Trophoblast cell (in vitro differentiated cells and primary cell): ENCODE results near the gene MYO5A.
"Not testable (repeated sequence)": the region's sequence is repeated elsewhere in the genome, so short reads cannot be mapped to it uniquely, and the experiment has no call there.

ENCODE experiments used
- DNase-seq, 2 donors: peaks; one replicate each; pipeline ENCODE4 v3.0.0-alpha.2; 2016
- H2AFZ ChIP-seq: 2 replicates; pipeline ENCODE4 v1.6.1; 2013; ENCODE audit warnings: low read length, moderate library complexity, mild to moderate bottlenecking; ENCODE audit not compliant: insufficient read depth, poor library complexity
- H2AK5ac ChIP-seq: 2 replicates; pipeline ENCODE4 v1.6.1; 2013; ENCODE audit warnings: mild to moderate bottlenecking, low read length
- H2BK120ac ChIP-seq: 2 replicates; pipeline ENCODE4 v1.6.1; 2013; ENCODE audit warnings: low read length, mild to moderate bottlenecking, moderate library complexity; ENCODE audit not compliant: insufficient read depth, poor library complexity
- H2BK12ac ChIP-seq: 2 replicates; pipeline ENCODE4 v1.6.1; 2013; ENCODE audit warnings: mild to moderate bottlenecking, low read length, moderate library complexity
- H2BK5ac ChIP-seq: 2 replicates; pipeline ENCODE4 v1.6.1; 2013; ENCODE audit warnings: low read length, low read depth, moderate library complexity, mild to moderate bottlenecking; ENCODE audit not compliant: poor library complexity
- H3K14ac ChIP-seq: 2 replicates; pipeline ENCODE4 v1.6.1; 2013; ENCODE audit warnings: mild to moderate bottlenecking, low read length
- H3K18ac ChIP-seq: 2 replicates; pipeline ENCODE4 v1.6.1; 2013; ENCODE audit warnings: mild to moderate bottlenecking, low read length
- H3K23ac ChIP-seq: 2 replicates; pipeline ENCODE4 v1.6.1; 2013; ENCODE audit warnings: low read length
- H3K27ac ChIP-seq: 2 replicates; pipeline ENCODE4 v1.5.1; 2013; ENCODE audit warnings: low read depth, mild to moderate bottlenecking, inconsistent platforms, low read length, moderate library complexity
- H3K27me3 ChIP-seq: 2 replicates; pipeline ENCODE4 v1.6.1; 2013; ENCODE audit warnings: inconsistent platforms, mild to moderate bottlenecking, low read length, moderate library complexity; ENCODE audit not compliant: insufficient read depth
- H3K36me3 ChIP-seq, 2 experiments: 1 replicate in 1 of 2; 2 replicates in 1 of 2; pipeline ENCODE4 v1.6.1; 2013; ENCODE audit warnings: low read length in 2 of 2, mild to moderate bottlenecking in 2 of 2, moderate library complexity in 1 of 2; ENCODE audit not compliant: insufficient read depth in 2 of 2, control insufficient read depth in 1 of 2
- H3K4ac ChIP-seq: 2 replicates; pipeline ENCODE4 v1.6.1; 2013; ENCODE audit warnings: low read depth, mild to moderate bottlenecking, low read length, moderate library complexity
- H3K4me1 ChIP-seq, 2 experiments: 1 replicate in 1 of 2; 2 replicates in 1 of 2; pipeline ENCODE4 v1.6.1; 2013; ENCODE audit warnings: low read length in 2 of 2, mild to moderate bottlenecking in 2 of 2, moderate library complexity in 1 of 2; ENCODE audit not compliant: insufficient read depth in 2 of 2, control insufficient read depth in 1 of 2
- H3K4me2 ChIP-seq: 2 replicates; pipeline ENCODE4 v1.6.1; 2013; ENCODE audit warnings: inconsistent platforms, mild to moderate bottlenecking, low read length, moderate library complexity
- H3K4me3 ChIP-seq: 2 replicates; pipeline ENCODE4 v1.5.1; 2013; ENCODE audit warnings: mild to moderate bottlenecking, low read depth, low read length, inconsistent platforms
- H3K79me1 ChIP-seq: one replicate; pipeline ENCODE4 v1.6.1; 2013; ENCODE audit warnings: low read length
- H3K79me2 ChIP-seq: 2 replicates; pipeline ENCODE4 v1.6.1; 2013; ENCODE audit warnings: low read length, mild to moderate bottlenecking; ENCODE audit not compliant: control insufficient read depth, insufficient read depth, poor library complexity
- H3K9ac ChIP-seq: 2 replicates; pipeline ENCODE4 v1.6.1; 2013; ENCODE audit warnings: mild to moderate bottlenecking, low read length
- H3K9me3 ChIP-seq: 2 replicates; pipeline ENCODE4 v1.6.1; 2013; ENCODE audit warnings: low read depth, mild to moderate bottlenecking, control low read depth, inconsistent platforms, low read length; ENCODE audit not compliant: insufficient read depth
- H4K12ac ChIP-seq: 2 replicates; pipeline ENCODE4 v1.6.1; 2013; ENCODE audit warnings: low read depth, mild to moderate bottlenecking, low read length, moderate library complexity
- H4K8ac ChIP-seq: 2 replicates; pipeline ENCODE4 v1.6.1; 2013; ENCODE audit warnings: low read depth, mild to moderate bottlenecking, low read length, moderate library complexity
- H4K91ac ChIP-seq: one replicate; pipeline ENCODE4 v1.6.1; 2013; ENCODE audit warnings: low read depth, mild to moderate bottlenecking, low read length, moderate library complexity
- WGBS: extraction: QIAGEN DNeasy Blood & Tissue Kit; methylation state at CpG from one replicate; pipeline ENCODE4 v1.1.7; 2013; ENCODE audit warnings: missing lambda C conversion rate; ENCODE audit not compliant: insufficient read length, insufficient coverage; ENCODE audit errors: extremely low coverage; 5-methylcytosine and 5-hydroxymethylcytosine counted together

The MYO5A gene

GRCh38 chr15:52459265-52459664 is 69.4 kb downstream of the MYO5A start:
- DNase-seq, H2BK12ac ChIP-seq, H4K12ac ChIP-seq, H3K79me2 ChIP-seq, H3K27me3 ChIP-seq, H2BK5ac ChIP-seq, H3K36me3 ChIP-seq, H3K14ac ChIP-seq, H3K79me1 ChIP-seq, H3K9me3 ChIP-seq, H3K4me1 ChIP-seq, H3K4ac ChIP-seq, H2AK5ac ChIP-seq, H3K4me2 ChIP-seq, H3K4me3 ChIP-seq, H4K8ac ChIP-seq, H3K23ac ChIP-seq, H3K27ac ChIP-seq, H3K18ac ChIP-seq, H4K91ac ChIP-seq, H2AFZ ChIP-seq, H2BK120ac ChIP-seq, H3K9ac ChIP-seq: not testable (repeated sequence)
- WGBS, result no CpG with 5 or more reads among the region's 9 CpGs

- H3K36me3 ChIP-seq, result no peaks in the 10 kb centered on the region
- no peak overlapping the region for H3K23ac ChIP-seq
- no peak overlapping the region for H2BK5ac ChIP-seq
- H3K79me1 ChIP-seq, result no peaks in the 10 kb centered on the region
- no peak overlapping the region for H4K91ac ChIP-seq
- no peak overlapping the region for H4K8ac ChIP-seq
- no peak overlapping the region for H3K27ac ChIP-seq
- no peak overlapping the region for H3K4me2 ChIP-seq
- H3K9ac ChIP-seq, result no peak overlapping the region
- no peak overlapping the region for H2AK5ac ChIP-seq
- H3K4me3 ChIP-seq, result no peak overlapping the region
- no peak overlapping the region for H3K18ac ChIP-seq
- no peak for DNase-seq
- H3K79me2 ChIP-seq, result no peaks in the 10 kb centered on the region
- no peak overlapping the region for H2BK12ac ChIP-seq
- H2AFZ ChIP-seq, result no peak overlapping the region
- H3K4ac ChIP-seq, result no peak overlapping the region
- H3K4me1 ChIP-seq, result no peaks in the 10 kb centered on the region
- H4K12ac ChIP-seq, result no peak overlapping the region
- H3K27me3 ChIP-seq, result no peaks in the 10 kb centered on the region
- H3K9me3 ChIP-seq, result no peaks in the 10 kb centered on the region
- no peak overlapping the region for H2BK120ac ChIP-seq
- H3K14ac ChIP-seq, result no peak overlapping the region
- WGBS, result no CpG with 5 or more reads among the region's 6 CpGs
Measured at GRCh38 chr15:52448011-52448890, 80.4 kb downstream of the MYO5A start.

GRCh38 chr15:52445954-52446353 is 82.7 kb downstream of the MYO5A start:
- Histone ChIP-seq H3K4me2 (no peak overlapping the region), H3K9me3 (no peaks in the 10 kb centered on the region), H2BK120ac (no peak overlapping the region), H3K27me3 (no peaks in the 10 kb centered on the region), H3K4me1 (no peaks in the 10 kb centered on the region), H2BK5ac (no peak overlapping the region), H2AK5ac (no peak overlapping the region), H3K36me3 (no peaks in the 10 kb centered on the region), H3K14ac (no peak overlapping the region), H3K9ac (no peak overlapping the region), H3K18ac (no peak overlapping the region), H3K79me1 (no peaks in the 10 kb centered on the region), H3K27ac (no peak overlapping the region), H4K91ac (no peak overlapping the region), H4K8ac (no peak overlapping the region), H3K79me2 (no peaks in the 10 kb centered on the region), H4K12ac (no peak overlapping the region), H3K23ac (no peak overlapping the region), H3K4ac (no peak overlapping the region), H2AFZ (no peak overlapping the region), H3K4me3 (no peak overlapping the region), H2BK12ac (no peak overlapping the region)
- no peak for DNase-seq
- WGBS, result no CpG with 5 or more reads among the region's 3 CpGs

- Histone ChIP-seq H4K8ac (no peak overlapping the region), H3K4me1 (no peaks in the 10 kb centered on the region), H3K4me2 (no peak overlapping the region), H3K14ac (no peak overlapping the region), H4K91ac (no peak overlapping the region), H4K12ac (no peak overlapping the region), H3K9me3 (no peaks in the 10 kb centered on the region), H2AK5ac (no peak overlapping the region), H2BK12ac (no peak overlapping the region), H2BK120ac (no peak overlapping the region), H3K23ac (no peak overlapping the region), H3K27ac (no peak overlapping the region), H3K27me3 (no peaks in the 10 kb centered on the region), H3K4me3 (no peak overlapping the region), H3K18ac (no peak overlapping the region), H3K36me3 (no peaks in the 10 kb centered on the region), H2BK5ac (no peak overlapping the region), H3K79me2 (no peaks in the 10 kb centered on the region), H3K9ac (no peak overlapping the region), H3K79me1 (no peaks in the 10 kb centered on the region), H2AFZ (no peak overlapping the region), H3K4ac (no peak overlapping the region)
- DNase-seq, result no peak
- no CpG with 5 or more reads among the region's 7 CpGs for WGBS
Measured at GRCh38 chr15:52445553-52445952, 83.1 kb downstream of the MYO5A start.
